ENCODE results near the gene DXO. TPM values are rescaled to one million over a fixed set of nuclear protein-coding genes. Genes with fewer than 3 reads are reported as not detected.

Gene DXO
- total RNA-seq, 1 donor from 2014 or later, result 29.4 TPM

DNA sequence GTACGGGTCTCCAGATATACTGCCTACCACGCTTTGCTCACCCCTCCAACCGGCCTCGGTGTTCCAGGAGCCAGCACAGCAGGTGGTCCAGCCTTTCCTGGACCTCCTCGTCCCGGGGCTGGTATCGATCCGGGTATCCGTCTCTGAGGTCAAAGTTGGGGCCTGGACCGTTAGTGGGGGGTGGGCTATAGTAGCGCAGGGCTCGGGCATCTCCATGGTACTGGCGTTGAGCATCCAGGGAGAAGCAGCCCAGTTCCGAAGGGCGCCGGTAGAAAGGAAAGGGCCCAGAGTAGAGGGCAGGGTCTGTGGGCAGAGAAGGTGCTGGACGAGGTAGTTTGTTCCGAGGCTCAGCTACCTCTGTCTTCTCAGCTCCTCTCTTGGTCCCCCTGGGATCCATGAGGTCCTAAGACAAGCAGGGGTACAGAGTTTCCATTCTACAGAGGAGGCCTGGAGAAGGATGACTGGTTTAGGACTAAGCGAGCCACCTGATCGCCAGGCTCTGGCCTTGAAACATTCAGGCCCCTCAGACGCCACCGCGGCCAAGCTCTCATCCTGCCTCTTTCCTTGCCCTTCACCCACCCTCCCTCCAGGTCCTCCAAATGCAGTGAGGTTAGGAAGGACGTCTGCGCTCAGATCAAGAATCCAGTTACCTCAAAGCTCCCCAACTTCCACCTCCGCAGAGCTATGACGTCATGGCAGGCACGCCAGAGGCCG is 502 bp downstream of the DXO start:
- Mint-ChIP-seq H3K36me3 (ENCODE audit: low read depth) (peaks cover 49% of the 10 kb centered on the region), H3K9me3 (no peaks in the 10 kb centered on the region), H3K4me1 (peaks cover 39% of the 10 kb centered on the region), H3K27ac (peak overlapping the region; percentile 100), H3K4me3 (peak overlapping the region; percentile 98), H3K27me3 (no peaks in the 10 kb centered on the region)
- POLR2A ChIA-PET, result interaction anchor here (0.5 to 5.2 kb wide), 31 partner anchors 10 to 1346 kb away, joined by 3 to 113 read pairs (median 4); partner anchors contain the start of genes ATF6B, C6orf47, CSNK2B and DDX39B
- intact Hi-C loops (cut with micrococcal nuclease), result loop anchor here (10.0 kb wide), 1 partner anchor 1233 kb away; the partner anchor contains the start of genes HSD17B8, RING1, RXRB and SLC39A7
- CTCF ChIA-PET, result interaction anchor here (1.2 to 1.4 kb wide), 2 partner anchors 12 to 19 kb away, joined by 4 read pairs; partner anchors contain the start of genes NELFE and SKIC2
- ATAC-seq (ENCODE audit: low read depth), result no peak
- no peak for DNase-seq
- TF ChIP-seq CTCF (IDR thresholded peaks at IDR 0.05), result no peak

DNA sequence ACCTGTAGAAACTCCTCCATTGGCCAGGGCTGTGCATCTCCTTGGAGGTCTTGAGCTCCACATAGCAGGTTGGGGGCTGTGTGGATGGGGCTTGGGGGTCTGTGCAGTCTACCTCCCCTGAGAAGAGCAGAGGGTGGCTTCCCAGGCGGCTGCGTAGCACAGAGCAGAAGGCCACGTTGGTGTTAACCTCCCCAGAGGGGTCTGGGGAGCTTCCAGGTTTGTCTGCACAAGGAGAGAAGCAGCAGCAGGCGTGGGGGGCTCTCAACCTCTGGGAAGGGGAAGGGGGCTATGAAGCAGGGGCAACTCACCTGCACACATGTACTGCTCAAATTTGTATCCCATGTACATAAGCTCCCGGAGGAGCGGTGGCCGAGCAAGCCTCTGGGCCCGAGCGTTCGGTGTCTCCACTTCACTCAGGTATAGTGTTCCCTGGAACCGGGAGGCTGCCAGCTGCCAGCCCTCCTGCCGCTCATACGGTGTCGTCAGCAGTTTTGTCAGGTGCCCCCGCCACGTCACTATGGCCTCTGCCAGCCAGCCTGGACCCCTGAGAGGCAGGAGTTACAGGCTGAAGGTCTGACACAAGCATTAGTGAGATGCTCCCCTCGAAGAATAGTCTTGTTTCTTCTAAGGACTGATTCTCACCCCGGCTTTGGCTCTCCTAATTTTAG is 1.2 kb downstream of the DXO start:
- intact Hi-C loops (cut with micrococcal nuclease), result loop anchor here (10.0 kb wide), 1 partner anchor 1234 kb away; the partner anchor contains the start of genes HSD17B8, RING1, RXRB and SLC39A7
- DNase-seq (no peak), ATAC-seq (ENCODE audit: low read depth) (no peak)
- Mint-ChIP-seq H3K36me3 (ENCODE audit: low read depth) (peaks cover 56% of the 10 kb centered on the region), H3K27me3 (no peaks in the 10 kb centered on the region), H3K27ac (peak overlapping the region; percentile 100), H3K4me1 (peaks cover 39% of the 10 kb centered on the region), H3K9me3 (no peaks in the 10 kb centered on the region), H3K4me3 (peak overlapping the region; percentile 98)
- POLR2A ChIA-PET, result interaction anchor here (0.6 to 5.2 kb wide), 6 partner anchors 9 to 232 kb away, joined by 3 to 113 read pairs (median 5); partner anchors contain the start of genes FKBPL, NELFE and SKIC2
- TF ChIP-seq CTCF (IDR thresholded peaks at IDR 0.05), result no peak
- CTCF ChIA-PET, result no interaction called here

- CTCF ChIA-PET, result no interaction called here
- no peaks in the 10 kb centered on the region for H3K27me3 Mint-ChIP-seq
- intact Hi-C loops (cut with micrococcal nuclease), result loop anchor here (10.0 kb wide), 1 partner anchor 1235 kb away; the partner anchor contains the start of genes HSD17B8, RING1, RXRB and SLC39A7
- H3K4me1 Mint-ChIP-seq, result peaks cover 39% of the 10 kb centered on the region
- no peaks in the 10 kb centered on the region for H3K9me3 Mint-ChIP-seq
- no peak for DNase-seq
- no peak for ATAC-seq (ENCODE audit: low read depth)
- POLR2A ChIA-PET, result interaction anchor here (0.6 to 5.2 kb wide), 4 partner anchors 12 to 177 kb away, joined by 3 to 113 read pairs (median 3); partner anchors contain the start of genes NELFE and SKIC2
- peaks cover 63% of the 10 kb centered on the region for H3K36me3 Mint-ChIP-seq (ENCODE audit: low read depth)
- no peak for TF ChIP-seq CTCF (IDR thresholded peaks at IDR 0.05)
- peak overlapping the region; percentile 21 for H3K4me3 Mint-ChIP-seq
- peak overlapping the region; percentile 71 for H3K27ac Mint-ChIP-seq
Observed at GRCh38 chr6:31969712-31970603, 2.0 kb downstream of the DXO start.

DNA sequence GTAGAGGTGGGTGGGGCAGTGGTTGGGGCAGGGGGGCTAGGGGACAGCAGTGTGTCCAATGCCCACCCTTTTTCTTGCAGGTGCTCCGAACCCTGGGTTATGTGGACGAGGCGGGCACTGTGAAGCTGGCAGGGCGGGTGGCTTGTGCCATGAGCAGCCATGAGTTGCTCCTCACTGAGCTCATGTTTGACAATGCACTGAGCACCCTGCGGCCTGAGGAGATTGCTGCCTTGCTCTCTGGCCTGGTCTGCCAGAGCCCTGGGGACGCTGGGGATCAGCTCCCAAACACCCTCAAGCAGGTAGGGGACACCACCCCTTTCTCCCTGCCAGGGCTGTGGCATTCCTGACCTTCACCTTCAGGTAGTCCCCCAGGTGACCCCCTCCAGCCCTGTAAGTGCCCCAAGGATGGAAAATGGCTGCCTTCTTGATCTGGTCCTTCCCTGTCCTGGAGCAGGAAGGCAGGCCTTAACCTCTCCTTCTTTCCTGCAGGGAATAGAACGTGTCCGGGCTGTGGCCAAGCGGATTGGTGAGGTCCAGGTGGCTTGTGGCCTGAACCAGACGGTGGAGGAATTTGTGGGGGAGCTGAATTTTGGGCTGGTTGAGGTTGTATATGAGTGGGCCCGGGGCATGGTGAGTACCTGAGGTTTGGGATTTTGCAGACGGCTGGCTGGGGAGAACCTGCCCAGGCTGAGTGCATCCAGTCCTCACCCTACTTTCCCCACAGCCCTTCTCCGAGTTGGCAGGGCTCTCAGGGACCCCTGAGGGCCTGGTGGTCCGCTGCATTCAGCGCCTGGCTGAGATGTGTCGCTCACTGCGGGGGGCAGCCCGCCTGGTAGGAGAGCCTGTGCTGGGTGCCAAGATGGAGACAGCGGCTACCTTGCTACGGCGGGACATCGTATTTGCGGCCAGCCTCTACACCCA is 2.9 kb downstream of the DXO start:
- DNase-seq, result no peak
- no peak overlapping the region for H3K4me3 Mint-ChIP-seq
- H3K27ac Mint-ChIP-seq, result no peak overlapping the region
- peaks cover 39% of the 10 kb centered on the region for H3K4me1 Mint-ChIP-seq
- no peaks in the 10 kb centered on the region for H3K9me3 Mint-ChIP-seq
- ChIA-PET CTCF (no interaction called here), POLR2A (interaction anchor here (0.6 to 5.2 kb wide), 4 partner anchors 11 to 266 kb away, joined by 3 to 113 read pairs (median 4); partner anchors contain the start of genes ABHD16A, NELFE and SKIC2)
- no peaks in the 10 kb centered on the region for H3K27me3 Mint-ChIP-seq
- no peak for ATAC-seq (ENCODE audit: low read depth)
- no peak for TF ChIP-seq CTCF (IDR thresholded peaks at IDR 0.05)
- H3K36me3 Mint-ChIP-seq (ENCODE audit: low read depth), result peaks cover 72% of the 10 kb centered on the region
- intact Hi-C loops (cut with micrococcal nuclease), result no loop called here

Data from activated B cell treated with CpG ODN at 0.5 μM for 24 hours (primary cell).